Smooth muscle cell of the pulmonary artery (primary cell): ENCODE results near the gene CPNE6. TPM values are rescaled to one million over a fixed set of nuclear protein-coding genes. Genes with fewer than 3 reads are reported as not detected.

Experiments used
- total RNA-seq: library from RNA; depleted of rRNA; stranded (reverse); fragments of >200 nt; gene quantifications from 2 replicates; pipeline ENCODE4 v1.2.3, GENCODE V29; 2014

The CPNE6 gene
- total RNA-seq: not detected in 2 replicates

DNA sequence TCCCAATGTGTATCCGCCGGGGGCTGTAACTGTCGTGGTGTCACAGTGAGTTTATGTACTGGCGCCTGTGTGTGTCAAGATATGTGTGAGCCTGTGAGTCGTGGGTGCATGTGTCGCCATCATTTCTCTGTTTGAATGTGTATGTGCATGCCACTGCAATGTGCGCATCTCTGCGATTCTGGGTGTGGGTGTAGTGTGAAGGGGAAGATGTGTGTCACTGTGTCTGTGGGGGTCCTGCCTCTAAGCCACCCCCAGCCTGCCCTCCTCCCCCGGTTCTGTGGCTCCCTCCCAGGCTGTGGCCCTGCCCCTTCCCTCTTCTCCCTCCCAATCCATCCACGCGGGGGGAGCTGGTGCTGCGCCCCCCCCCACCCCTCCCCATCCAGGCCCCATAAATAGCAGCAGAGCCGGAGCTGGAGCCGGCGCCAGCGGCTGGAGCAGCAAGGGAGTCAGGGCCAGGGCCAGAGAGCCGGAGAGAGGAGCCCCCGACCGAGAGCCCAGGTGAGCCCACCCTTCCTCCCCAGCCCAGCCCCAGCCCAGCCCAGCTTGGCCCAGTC, at the start of gene CPNE6:
Gene CPNE6, plus strand, starts transcription at position 419 of the 554 bp plus-strand sequence. CDS start 1,375 bp downstream, outside the sequence.

DNA sequence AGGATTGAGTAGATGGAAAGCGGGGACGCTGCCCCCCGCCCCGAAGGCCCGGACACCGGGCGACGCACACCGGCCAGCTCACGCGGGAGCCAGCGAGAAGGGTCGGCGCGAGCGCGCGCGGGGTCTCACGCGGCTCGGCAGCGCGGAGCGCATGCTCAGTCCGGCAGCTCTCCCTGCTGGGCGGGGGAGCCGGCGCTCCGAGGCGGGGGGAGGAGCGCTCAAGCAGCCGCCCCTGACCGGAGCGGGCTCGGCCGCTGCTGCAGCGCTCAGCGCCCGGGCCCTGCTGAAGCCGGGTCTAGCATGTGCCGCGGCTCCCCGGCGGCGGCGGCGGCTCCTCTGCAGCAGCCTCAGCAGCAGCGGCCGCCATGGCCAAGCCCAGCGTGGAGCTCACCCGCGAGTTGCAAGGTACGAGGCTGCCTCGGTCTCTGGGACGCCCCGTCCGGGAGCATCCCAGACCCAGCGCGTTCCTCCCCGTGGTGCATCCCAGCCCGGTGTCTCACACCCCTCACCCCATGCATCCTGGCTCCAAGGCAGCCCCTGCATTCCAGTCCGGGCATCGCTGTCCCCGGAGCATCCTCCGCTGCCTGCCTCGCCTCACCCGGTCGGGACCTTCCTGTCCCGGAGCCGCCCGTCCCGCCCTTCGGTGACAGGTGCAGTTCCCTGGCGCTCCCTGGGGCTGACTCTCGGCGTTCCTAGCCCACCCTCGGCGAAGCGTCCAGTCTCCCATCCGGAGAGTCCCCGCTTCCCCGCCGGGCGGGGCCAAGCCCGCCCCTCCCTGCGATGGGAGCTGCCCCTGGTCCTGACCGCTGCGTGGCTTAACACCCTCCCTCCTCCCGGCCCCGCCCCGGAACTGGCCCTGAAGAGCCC, 19.3 kb upstream of the CPNE6 start, which contains the start of gene CARMIL3:
Gene CARMIL3, plus strand, starts transcription at position 221 of the 867 bp plus-strand sequence. Its CDS starts 145 bp downstream, at position 366.

DNA sequence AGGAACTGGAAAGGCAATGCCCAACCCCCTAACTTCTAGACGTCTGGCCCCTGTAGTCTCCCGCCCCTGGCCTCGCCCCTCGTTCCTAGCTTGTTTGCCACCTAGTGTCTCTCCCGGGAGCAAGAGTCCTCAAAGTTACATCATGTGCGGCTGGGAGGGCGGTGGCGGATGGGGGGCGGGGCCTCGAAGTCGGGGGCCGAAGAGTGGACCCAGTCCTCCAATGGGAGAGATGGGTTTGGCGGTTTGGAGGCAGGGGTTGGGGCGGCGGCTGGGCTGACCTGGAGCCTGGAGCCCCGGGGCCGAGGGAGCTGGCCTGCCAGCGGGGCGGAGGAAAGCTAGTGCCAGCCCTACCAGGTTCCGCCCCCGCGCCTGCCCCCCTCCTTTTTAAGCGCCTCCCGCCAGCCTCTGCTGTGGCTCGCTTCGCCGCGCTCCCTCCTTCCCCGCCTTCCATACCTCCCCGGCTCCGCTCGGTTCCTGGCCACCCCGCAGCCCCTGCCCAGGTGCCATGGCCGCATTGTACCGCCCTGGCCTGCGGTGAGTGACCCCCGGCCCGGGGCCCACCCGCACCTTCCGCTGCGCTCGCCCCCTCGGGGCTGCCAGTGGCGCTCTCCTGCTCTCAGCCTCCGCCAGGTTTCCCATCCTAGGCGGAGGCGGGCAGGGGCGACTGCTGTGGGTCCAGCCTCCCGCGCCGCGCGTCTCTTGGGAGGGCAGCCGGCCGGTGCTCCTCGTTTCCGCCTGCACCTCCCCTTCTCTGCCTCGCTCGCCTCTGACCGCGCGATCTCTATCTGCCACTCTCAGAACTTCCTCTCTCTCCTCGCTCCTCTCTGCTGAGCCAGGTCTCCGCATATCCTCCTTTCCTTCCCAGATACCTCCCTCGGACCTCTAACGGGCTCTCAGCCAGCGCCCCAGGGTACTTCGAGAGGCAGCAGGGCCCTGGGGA, 22.8 kb downstream of the CPNE6 start, which contains the start of gene PCK2:
Gene PCK2, plus strand, starts transcription at position 411 of the 940 bp plus-strand sequence. Its CDS starts 95 bp downstream, at position 506.

DNA sequence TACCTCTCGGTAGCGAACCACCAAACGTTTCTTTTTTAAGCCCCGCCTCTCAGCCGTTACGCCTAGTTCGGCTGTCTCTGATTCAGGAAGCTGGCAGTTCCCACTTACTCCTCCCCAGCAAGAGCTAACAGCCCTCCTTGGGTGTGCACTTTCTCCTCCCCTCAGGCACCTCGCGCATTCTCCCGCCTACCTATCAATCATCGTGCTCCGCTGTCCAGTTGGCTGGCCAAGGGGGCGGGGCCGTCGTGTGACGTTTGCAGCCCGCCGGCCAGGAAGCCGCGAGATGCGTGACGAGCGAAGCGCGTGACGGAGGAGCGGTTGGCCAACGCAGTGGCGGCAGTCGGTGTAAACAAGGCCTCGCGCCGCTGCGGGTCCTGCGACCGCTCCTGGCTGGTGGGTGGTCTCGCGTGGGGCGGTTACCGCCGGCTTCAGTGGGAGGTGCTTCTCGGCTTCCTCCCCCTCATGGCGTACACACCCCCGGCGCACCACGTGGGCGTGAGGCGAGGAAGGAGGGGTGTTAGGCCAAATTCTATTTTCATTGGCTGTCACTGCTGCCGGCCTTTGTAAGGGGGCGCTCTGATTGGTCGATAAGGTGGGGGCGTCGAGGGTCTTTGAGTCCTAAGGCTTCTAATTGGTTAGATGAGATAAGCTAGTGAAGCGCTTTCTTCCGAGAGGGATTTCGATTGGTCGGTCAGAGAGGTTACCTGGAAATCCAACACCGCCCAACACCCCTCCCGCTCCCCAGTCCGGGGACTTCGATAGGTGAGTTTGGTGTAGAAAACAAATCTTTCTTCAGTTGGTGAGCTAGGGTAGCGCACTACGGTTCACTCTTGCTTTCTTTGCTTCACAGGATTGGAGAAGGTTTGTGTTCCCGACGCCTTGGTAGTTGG, 43.4 kb downstream of the CPNE6 start, which contains the start of the genes DCAF11 and NRL:
Gene DCAF11, plus strand, starts transcription at position 246 of the 890 bp plus-strand sequence. CDS start 818 bp downstream, outside the sequence.
Gene NRL, minus strand, starts transcription at position 418 of the 890 bp plus-strand sequence. CDS start 32,101 bp downstream, outside the sequence.

Other genes with a start within 250 kb of the CPNE6 start
- 41.7 and 45.9 TPM in 2 replicates for gene DHRS4, start 117.8 kb upstream of the CPNE6 start, total RNA-seq
- gene DHRS4L2, start 82.6 kb upstream of the CPNE6 start, total RNA-seq: 8.4 and 11.5 TPM in 2 replicates
- 0.17 TPM in 1 of 2 replicates, not detected in the other for gene CARMIL3, start 19.6 kb upstream of the CPNE6 start, total RNA-seq
- gene PCK2, start 22.7 kb downstream of the CPNE6 start, total RNA-seq: 26.8 and 35.3 TPM in 2 replicates
- 50.9 and 56.8 TPM in 2 replicates for gene DCAF11, start 43.2 kb downstream of the CPNE6 start, total RNA-seq
- 0.65 and 0.96 TPM in 2 replicates for gene NRL, start 43.4 kb downstream of the CPNE6 start, total RNA-seq
- gene FITM1, start 59.1 kb downstream of the CPNE6 start, total RNA-seq: 0.20 TPM in 2 replicates
- gene PSME1, start 64.6 kb downstream of the CPNE6 start, total RNA-seq: 87.2 and 96.2 TPM in 2 replicates
- gene EMC9, start 70.0 kb downstream of the CPNE6 start, total RNA-seq: 11.4 and 14.0 TPM in 2 replicates
- 58.8 and 64.5 TPM in 2 replicates for gene PSME2, start 75.0 kb downstream of the CPNE6 start, total RNA-seq
- 26.7 and 35.1 TPM in 2 replicates for gene RNF31, start 75.9 kb downstream of the CPNE6 start, total RNA-seq
- 54.0 and 57.1 TPM in 2 replicates for gene IRF9, start 89.7 kb downstream of the CPNE6 start, total RNA-seq
- 0.65 and 1.2 TPM in 2 replicates for gene REC8, start 100.5 kb downstream of the CPNE6 start, total RNA-seq
- gene IPO4, start 117.3 kb downstream of the CPNE6 start, total RNA-seq: 42.3 and 84.2 TPM in 2 replicates
- gene TM9SF1, start 123.9 kb downstream of the CPNE6 start, total RNA-seq: 102 and 113 TPM in 2 replicates
- gene TSSK4, start 134.1 kb downstream of the CPNE6 start, total RNA-seq: 0.07 and 0.53 TPM in 2 replicates
- 21.8 and 24.1 TPM in 2 replicates for gene CHMP4A, start 141.9 kb downstream of the CPNE6 start, total RNA-seq
- gene MDP1, start 144.5 kb downstream of the CPNE6 start, total RNA-seq: 14.8 and 15.4 TPM in 2 replicates
- 122 and 125 TPM in 2 replicates for gene NEDD8, start 160.8 kb downstream of the CPNE6 start, total RNA-seq
- gene GMPR2, start 161.4 kb downstream of the CPNE6 start, total RNA-seq: 88.9 and 107 TPM in 2 replicates
- gene TINF2, start 171.1 kb downstream of the CPNE6 start, total RNA-seq: 55.0 and 55.8 TPM in 2 replicates
- 0.65 and 1.5 TPM in 2 replicates for gene TGM1, start 191.6 kb downstream of the CPNE6 start, total RNA-seq
- gene RABGGTA, start 200.0 kb downstream of the CPNE6 start, total RNA-seq: 22.6 and 33.2 TPM in 2 replicates
- 12.9 and 29.0 TPM in 2 replicates for gene DHRS1, start 228.2 kb downstream of the CPNE6 start, total RNA-seq
- gene NOP9, start 228.3 kb downstream of the CPNE6 start, total RNA-seq: 21.2 and 28.0 TPM in 2 replicates
- gene CIDEB, start 236.4 kb downstream of the CPNE6 start, total RNA-seq: 1.6 and 2.3 TPM in 2 replicates
- gene LTB4R2, start 238.6 kb downstream of the CPNE6 start, total RNA-seq: 3.0 and 4.8 TPM in 2 replicates
- 1.9 and 2.7 TPM in 2 replicates for gene LTB4R, start 239.9 kb downstream of the CPNE6 start, total RNA-seq